HS-27A (cell line): Measurements from ENCODE around the gene DUS1L.

Source experiments
- DNase-seq: peaks from one replicate; pipeline ENCODE4 v3.0.0-alpha.2; 2012; ENCODE audit warnings: low read depth, missing footprints

The DUS1L gene

GRCh38 chr17:82076018-82076784 is 10.6 kb upstream of the DUS1L start:
- DNase-seq = no peak

- no peak for DNase-seq
These were observed 7.8 kb upstream of the DUS1L start for GRCh38 chr17:82073446-82073845.

GRCh38 chr17:82072827-82073226 is 7.2 kb upstream of the DUS1L start:
- no peak for DNase-seq

GRCh38 chr17:82070611-82071010 is 5.0 kb upstream of the DUS1L start:
- no peak for DNase-seq

GRCh38 chr17:82065193-82065637 is 389 bp downstream of the DUS1L start:
- no peak for DNase-seq

- no peak for DNase-seq
These were observed 991 bp downstream of the DUS1L start for GRCh38 chr17:82064433-82065192.

- no peak for DNase-seq
These were observed 1.9 kb downstream of the DUS1L start for GRCh38 chr17:82063424-82064415.

- DNase-seq = no peak
These were observed 2.6 kb downstream of the DUS1L start for GRCh38 chr17:82062984-82063368.

GRCh38 chr17:82062076-82062983 is 3.3 kb downstream of the DUS1L start:
- DNase-seq = no peak

- DNase-seq = no peak
These were observed 4.3 kb downstream of the DUS1L start for GRCh38 chr17:82061047-82061925.

GRCh38 chr17:82060614-82061013 is 5.0 kb downstream of the DUS1L start:
- DNase-seq = no peak

GRCh38 chr17:82060001-82060380 is 5.6 kb downstream of the DUS1L start:
- DNase-seq = no peak

- DNase-seq = no peak
These were observed 6.2 kb downstream of the DUS1L start for GRCh38 chr17:82059272-82060000.

- DNase-seq = no peak
These were observed 6.8 kb downstream of the DUS1L start for GRCh38 chr17:82058855-82059249.

- no peak for DNase-seq
These were observed 7.3 kb downstream of the DUS1L start for GRCh38 chr17:82058230-82058854.

GRCh38 chr17:82056729-82057621 is 8.6 kb downstream of the DUS1L start:
- DNase-seq = no peak

GRCh38 chr17:82055965-82056728 is 9.5 kb downstream of the DUS1L start:
- DNase-seq = no peak
